H1 (cell line): ENCODE results near the gene DCHS1. TPM values are rescaled to one million over a fixed set of nuclear protein-coding genes. Genes with fewer than 3 reads are reported as not detected.
A peak's percentile ranks its signal among the peaks of the same experiment; 100 is the strongest.

Experiments
- SIN3A ChIP-seq, 2 experiments: IDR thresholded peaks in 1 of 2; conservative IDR thresholded peaks in 1 of 2; 2 replicates each; pipeline ENCODE4 v1.6.1; 2011 to 2012; ENCODE audit warnings: low read length in 2 of 2, improper control_type of control experiment in 1 of 2, low read depth in 1 of 2, mild to moderate bottlenecking in 1 of 2
- TAF1 ChIP-seq: IDR thresholded peaks from 2 replicates; pipeline ENCODE4 v1.6.1; 2011; ENCODE audit warnings: mild to moderate bottlenecking, low read depth, low read length
- TBP ChIP-seq: IDR thresholded peaks from 2 replicates; pipeline ENCODE4 v1.6.1; 2011; ENCODE audit warnings: low read depth, low read length, improper control_type of control experiment
- polyA plus RNA-seq, 7 experiments: library from polyadenylated mRNA; depleted of rRNA in 3 of 7; stranded (reverse) in 5 of 7; unstranded in 2 of 7; fragments of >200 nt in 5 of 7; fragments of 200-250 nt in 2 of 7; gene quantifications; 1 replicate in 5 of 7; 2 replicates in 1 of 7; 4 replicates in 1 of 7; pipeline versions ENCODE4 v1.2.1 to v1.2.3, GENCODE V29; 2011 to 2013; ENCODE audit warnings: missing spikeins in 2 of 7, mixed read lengths in 2 of 7
- total RNA-seq: library from RNA; stranded (reverse); fragmentation: NEBNext Ultra II Directional; extraction: Animal tissue kit (Norgen Biotek cat#: 25700); gene quantifications from 2 replicates; pipeline ENCODE4 v1.2.1, GENCODE V29; 2021

DCHS1 gene
- total and polyA plus RNA-seq, 2 of the 8 experiments (the other 6 are each of a cell fraction or from before 2014, with no cell fraction given), result 8.2 to 10.5 TPM

DNA sequence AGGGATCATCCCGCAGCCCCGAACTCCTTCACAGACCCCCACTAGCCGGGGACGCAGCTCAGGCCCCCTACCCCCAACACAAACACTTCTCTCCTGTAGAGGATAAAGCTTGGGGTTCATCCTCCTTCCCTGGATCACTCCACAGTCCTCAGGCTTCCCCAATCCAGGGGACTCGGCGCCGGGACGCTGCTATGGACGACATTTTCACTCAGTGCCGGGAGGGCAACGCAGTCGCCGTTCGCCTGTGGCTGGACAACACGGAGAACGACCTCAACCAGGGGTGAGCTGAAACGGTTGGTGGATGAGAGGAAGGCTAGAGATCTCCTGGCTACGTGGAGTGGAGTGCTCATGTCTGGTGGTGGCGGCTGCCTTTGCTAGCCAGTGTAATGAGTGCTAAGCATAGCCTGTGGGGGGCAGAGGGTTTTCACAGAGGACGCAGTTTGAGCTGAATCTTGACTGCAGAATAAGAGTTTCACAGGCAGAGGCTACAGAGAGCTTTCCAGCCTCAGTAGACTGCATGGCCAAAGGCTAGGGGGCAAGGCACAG lies 51.5 kb downstream of the DCHS1 start (continued):
- TF ChIP-seq TAF1, result peak; percentile 17; the same call in 1 of the 2 replicates
- peak; percentile 46; the same call in 1 of the 2 replicates for TF ChIP-seq TBP
- 0 out of 4 replicates have a peak, but pooled peaks of 1 of the 2 experiments have one; percentile 27 for TF ChIP-seq SIN3A (conservative IDR thresholded peaks at IDR 0.05 in 1 of 2, IDR thresholded peaks at IDR 0.05 in 1 of 2; ENCODE audit: low read depth in 1 of 2, low read length in 2 of 2)
